ENCODE measurements around the gene PRTG.

DNA sequence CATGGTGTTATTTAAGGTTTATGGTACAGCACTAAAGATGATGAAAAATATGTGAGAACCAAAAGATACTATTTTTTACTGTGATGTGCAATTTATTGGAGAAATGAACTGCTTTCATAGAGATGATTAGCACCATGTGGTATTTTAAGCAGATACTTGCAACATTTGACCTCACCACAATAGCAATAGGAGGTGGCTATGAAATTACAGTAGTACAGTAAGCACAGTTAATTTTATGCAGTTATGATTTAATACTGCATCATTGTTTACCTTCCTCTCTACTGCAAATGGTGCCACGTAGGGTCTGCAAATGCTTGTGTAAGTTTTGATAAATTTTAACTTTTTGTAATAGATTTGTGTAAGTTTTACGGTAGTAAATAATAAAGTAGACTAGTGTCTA lies 168.9 kb downstream of the PRTG start:
- TF ChIP-seq, protein P1, sequence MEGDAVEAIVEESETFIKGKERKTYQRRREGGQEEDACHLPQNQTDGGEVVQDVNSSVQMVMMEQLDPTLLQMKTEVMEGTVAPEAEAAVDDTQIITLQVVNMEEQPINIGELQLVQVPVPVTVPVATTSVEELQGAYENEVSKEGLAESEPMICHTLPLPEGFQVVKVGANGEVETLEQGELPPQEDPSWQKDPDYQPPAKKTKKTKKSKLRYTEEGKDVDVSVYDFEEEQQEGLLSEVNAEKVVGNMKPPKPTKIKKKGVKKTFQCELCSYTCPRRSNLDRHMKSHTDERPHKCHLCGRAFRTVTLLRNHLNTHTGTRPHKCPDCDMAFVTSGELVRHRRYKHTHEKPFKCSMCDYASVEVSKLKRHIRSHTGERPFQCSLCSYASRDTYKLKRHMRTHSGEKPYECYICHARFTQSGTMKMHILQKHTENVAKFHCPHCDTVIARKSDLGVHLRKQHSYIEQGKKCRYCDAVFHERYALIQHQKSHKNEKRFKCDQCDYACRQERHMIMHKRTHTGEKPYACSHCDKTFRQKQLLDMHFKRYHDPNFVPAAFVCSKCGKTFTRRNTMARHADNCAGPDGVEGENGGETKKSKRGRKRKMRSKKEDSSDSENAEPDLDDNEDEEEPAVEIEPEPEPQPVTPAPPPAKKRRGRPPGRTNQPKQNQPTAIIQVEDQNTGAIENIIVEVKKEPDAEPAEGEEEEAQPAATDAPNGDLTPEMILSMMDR (IDR thresholded peaks at IDR 0.05) = no peak
- TF ChIP-seq POLR2A (IDR thresholded peaks at IDR 0.05) (no peak), POLR2AphosphoS5 (IDR thresholded peaks at IDR 0.05) (no peak)
